Natural killer cell (primary cell): ENCODE results near the gene PTPRM. TPM values are rescaled to one million over a fixed set of nuclear protein-coding genes. Genes with fewer than 3 reads are reported as not detected.

ENCODE experiments used
- ATAC-seq, 3 donors: fragments of 150-1000 bp in 2 of 3; fragments of 200-7000 bp in 1 of 3; cut with Tn5 transposase; 1 replicate in 1 of 3; 2 replicates in 2 of 3; pipeline ENCODE4 v1.10.0; 2021; ENCODE audit warnings: mild to moderate bottlenecking in 2 of 3, moderate library complexity in 2 of 3
- DNase-seq, 2 donors: peaks; one replicate each; pipeline versions ENCODE4 v3.0.0 to v3.0.0-alpha.2; 2013 to 2021; ENCODE audit warnings: mixed read lengths in 1 of 2
- H3K27ac ChIP-seq: one replicate; pipeline ENCODE4 v1.5.1; 2013; ENCODE audit warnings: mild to moderate bottlenecking, low read length
- H3K27me3 ChIP-seq: one replicate; pipeline ENCODE4 v1.6.1; 2013; ENCODE audit warnings: low read length; ENCODE audit not compliant: control insufficient read depth, insufficient read depth
- H3K36me3 ChIP-seq: one replicate; pipeline ENCODE4 v1.6.1; 2013; ENCODE audit warnings: low read length; ENCODE audit not compliant: control insufficient read depth, insufficient read depth
- H3K4me1 ChIP-seq: one replicate; pipeline ENCODE4 v1.6.1; 2013; ENCODE audit warnings: low read length; ENCODE audit not compliant: control insufficient read depth, insufficient read depth
- H3K4me3 ChIP-seq: one replicate; pipeline ENCODE4 v1.5.1; 2013; ENCODE audit warnings: low read length
- H3K9me3 ChIP-seq: one replicate; pipeline ENCODE4 v1.6.1; 2013; ENCODE audit warnings: low read length; ENCODE audit not compliant: control insufficient read depth, insufficient read depth
- H3K27ac Mint-ChIP-seq, 2 donors: one replicate each; pipeline ENCODE4 v1.8.0; 2022; ENCODE audit warnings: mild to moderate bottlenecking in 2 of 2, mixed read lengths in 2 of 2, moderate library complexity in 1 of 2
- H3K27me3 Mint-ChIP-seq, 2 donors: one replicate each; pipeline ENCODE4 v1.8.0; 2022; ENCODE audit warnings: low read depth in 2 of 2, mixed read lengths in 2 of 2
- H3K36me3 Mint-ChIP-seq: one replicate; pipeline ENCODE4 v1.8.0; 2022; ENCODE audit warnings: mixed read lengths
- H3K4me1 Mint-ChIP-seq, 2 donors: one replicate each; pipeline ENCODE4 v1.8.0; 2022; ENCODE audit warnings: mixed read lengths in 2 of 2
- H3K4me3 Mint-ChIP-seq: one replicate; pipeline ENCODE4 v1.8.0; 2022; ENCODE audit warnings: mild to moderate bottlenecking, moderate library complexity, mixed read lengths
- H3K9me3 Mint-ChIP-seq, 2 donors: one replicate each; pipeline ENCODE4 v1.8.0; 2022; ENCODE audit warnings: mixed read lengths in 2 of 2
- CTCF ChIP-seq: fragments of 200-600 bp; IDR thresholded peaks from one replicate; pipeline ENCODE4 v1.8.0; 2022; ENCODE audit warnings: antibody characterized with exemption
- WGBS: methylation state at CpG from one replicate; pipeline ENCODE4 v1.1.7; 2013; ENCODE audit warnings: missing lambda C conversion rate; ENCODE audit not compliant: insufficient coverage; 5-methylcytosine and 5-hydroxymethylcytosine counted together
- intact Hi-C: fragments of 100-400 bp; cut with micrococcal nuclease; formaldehyde crosslinking; loops from one replicate; pipeline ENCODE4 v1.14.2; 2022
- total RNA-seq, 4 donors: library from RNA; stranded (reverse); fragments of 120-200 nt in 1 of 4; gene quantifications; one replicate each; pipeline versions ENCODE4 v1.2.3 to v1.2.4, GENCODE V29; 2013 to 2022

PTPRM gene
- total RNA-seq, 3 donors from 2014 or later (not counting 1 experiment from before 2014, with no cell fraction given), result 5.0 to 13.2 (median 12.1) TPM

GRCh38 chr18:8088626-8089025, 521.5 kb downstream of the PTPRM start:
- ATAC-seq (no peak), DNase-seq (no peak)
- Mint-ChIP-seq H3K27ac (no peak overlapping the region), H3K36me3 (peaks cover 6% of the 10 kb centered on the region), H3K27me3 (no peaks in the 10 kb centered on the region), H3K9me3 (no peaks in the 10 kb centered on the region), H3K4me1 (no peaks in the 10 kb centered on the region), H3K4me3 (no peak overlapping the region)
- intact Hi-C loops, result no loop called here
- Histone ChIP-seq H3K4me3 (no peak overlapping the region), H3K27me3 (no peaks in the 10 kb centered on the region), H3K27ac (no peak overlapping the region), H3K9me3 (no peaks in the 10 kb centered on the region), H3K4me1 (no peaks in the 10 kb centered on the region), H3K36me3 (no peaks in the 10 kb centered on the region)
- TF ChIP-seq CTCF, result no peak
- 88% methylated on average over 3 of the region's 3 CpGs for WGBS

DNA sequence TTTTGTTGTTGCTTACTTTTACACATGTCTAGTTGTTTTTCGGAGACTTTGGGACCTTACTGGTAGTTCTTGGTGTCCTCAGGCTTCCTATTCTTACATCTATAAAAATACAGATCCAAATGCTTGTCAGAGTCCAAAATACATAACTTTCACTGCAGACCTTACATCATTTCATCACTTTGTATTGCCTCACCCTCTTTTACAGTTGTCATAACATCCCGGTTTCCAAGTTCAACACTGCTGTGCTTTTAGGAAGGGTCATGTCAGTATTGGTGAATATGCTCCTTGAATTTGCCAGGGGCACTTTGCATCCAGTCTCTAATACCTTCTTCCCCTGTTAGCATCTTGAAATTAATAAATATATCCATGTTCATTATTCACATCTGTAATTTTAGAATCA, 523.9 kb downstream of the PTPRM start:
- Mint-ChIP-seq H3K27ac (no peak overlapping the region), H3K27me3 (no peaks in the 10 kb centered on the region), H3K9me3 (no peaks in the 10 kb centered on the region), H3K36me3 (peaks cover 6% of the 10 kb centered on the region), H3K4me3 (no peak overlapping the region), H3K4me1 (peaks cover 0 to 2% of the 10 kb centered on the region in 2 donors)
- H3K9me3 ChIP-seq, result no peaks in the 10 kb centered on the region
- no peak for TF ChIP-seq CTCF
- no peak for ATAC-seq
- intact Hi-C loops, result no loop called here
- H3K4me1 ChIP-seq, result no peaks in the 10 kb centered on the region
- H3K27ac ChIP-seq, result no peak overlapping the region
- no peaks in the 10 kb centered on the region for H3K27me3 ChIP-seq
- no peak overlapping the region for H3K4me3 ChIP-seq
- DNase-seq, result no peak
- no peaks in the 10 kb centered on the region for H3K36me3 ChIP-seq
- WGBS, result 86% methylated on average over 1 of the region's 2 CpGs

DNA sequence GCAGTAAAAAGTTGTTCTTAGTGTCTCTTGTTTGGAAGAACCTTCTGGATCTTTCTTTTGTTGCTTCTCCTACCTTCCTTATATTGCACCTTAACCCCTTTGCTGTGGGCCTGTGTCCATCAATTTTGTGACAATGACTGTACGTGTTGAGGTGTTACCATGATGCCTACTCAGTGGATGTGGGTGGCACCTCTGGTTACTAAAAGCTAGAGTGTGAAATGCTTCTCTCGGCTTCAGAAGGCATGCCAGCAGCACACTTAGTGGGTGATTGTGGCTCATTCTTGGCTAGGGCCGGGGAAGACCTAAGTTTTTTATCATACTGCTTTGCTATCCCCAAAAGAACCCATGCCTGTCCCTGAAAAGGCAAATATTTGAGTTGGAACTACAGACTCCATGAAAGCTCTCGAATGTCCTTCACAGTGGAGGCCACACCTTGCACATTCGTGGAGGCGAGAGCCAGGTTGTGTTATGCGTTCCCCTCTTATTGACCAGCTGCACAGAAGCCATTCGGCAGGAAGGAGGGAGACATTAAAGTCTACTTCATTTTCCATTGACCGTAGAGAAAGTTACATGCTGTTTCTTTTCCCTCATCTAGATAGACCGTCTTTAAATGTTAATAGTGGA, 528.9 kb downstream of the PTPRM start:
- Mint-ChIP-seq H3K9me3 (no peaks in the 10 kb centered on the region), H3K27me3 (no peaks in the 10 kb centered on the region), H3K4me1 (peaks cover 0 to 4% of the 10 kb centered on the region in 2 donors), H3K4me3 (no peak overlapping the region), H3K36me3 (peaks cover 6% of the 10 kb centered on the region), H3K27ac (no peak overlapping the region)
- no peaks in the 10 kb centered on the region for H3K27me3 ChIP-seq
- H3K9me3 ChIP-seq, result no peaks in the 10 kb centered on the region
- no peak for TF ChIP-seq CTCF
- ATAC-seq (peak in 2 of 3 donors; percentile 39 to 53), DNase-seq (no peak)
- 77% methylated on average over 8 of the region's 10 CpGs for WGBS
- H3K4me3 ChIP-seq, result no peak overlapping the region
- intact Hi-C loops, result no loop called here
- H3K27ac ChIP-seq, result no peak overlapping the region
- no peaks in the 10 kb centered on the region for H3K36me3 ChIP-seq
- H3K4me1 ChIP-seq, result no peaks in the 10 kb centered on the region

DNA sequence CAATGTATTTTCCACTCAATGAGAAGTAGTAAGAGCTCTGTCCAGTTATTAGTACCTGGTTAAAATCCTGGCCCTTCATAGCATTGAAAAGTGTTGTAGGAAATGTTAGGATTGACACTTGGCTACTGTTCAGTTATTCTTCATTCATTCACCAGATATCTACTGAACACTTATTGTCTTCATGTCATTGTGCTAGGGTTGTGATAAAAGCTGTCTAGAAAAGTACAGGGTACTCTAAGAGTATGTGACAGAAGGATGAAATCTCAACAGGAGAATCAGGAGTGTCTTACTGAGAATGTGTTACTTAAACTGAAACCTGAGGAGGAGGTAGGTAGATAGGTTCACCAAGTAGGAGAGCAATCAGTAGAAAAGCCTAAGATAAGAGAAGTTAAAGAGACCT, 530.3 kb downstream of the PTPRM start:
- H3K4me1 ChIP-seq, result no peaks in the 10 kb centered on the region

More for the DNA sequence above, 530.3 kb downstream of the PTPRM start:
- Histone ChIP-seq H3K4me3 (no peak overlapping the region), H3K27ac (no peak overlapping the region), H3K36me3 (no peaks in the 10 kb centered on the region), H3K27me3 (no peaks in the 10 kb centered on the region), H3K9me3 (no peaks in the 10 kb centered on the region)
- Mint-ChIP-seq H3K4me3 (no peak overlapping the region), H3K27ac (no peak overlapping the region), H3K27me3 (no peaks in the 10 kb centered on the region), H3K36me3 (no peaks in the 10 kb centered on the region), H3K9me3 (peaks cover under 1% of the 10 kb centered on the region in 2 donors), H3K4me1 (peaks cover 0 to 4% of the 10 kb centered on the region in 2 donors)
- intact Hi-C loops, result no loop called here
- ATAC-seq (no peak), DNase-seq (no peak)
- TF ChIP-seq CTCF, result no peak
